H1 (cell line): ENCODE data around the gene CNOT9. TPM values are rescaled to one million over a fixed set of nuclear protein-coding genes. Genes with fewer than 3 reads are reported as not detected.

ENCODE experiments used
- CTCF ChIA-PET: fragments of 300-600 bp; sonication (Branson Sonifier 250); formaldehyde crosslinking; loops from one replicate; lab custom pipeline; 2021; ENCODE audit not compliant: partially characterized antibody; lab: Charles Lee
- POLR2A ChIA-PET: fragments of 300-600 bp; sonication (Branson Sonifier 250); formaldehyde crosslinking; loops from one replicate; lab custom pipeline; 2021; ENCODE audit warnings: inconsistent platforms; ENCODE audit not compliant: partially characterized antibody; lab: Charles Lee
- DNase-seq, 2 experiments: peaks; one replicate each; pipeline versions ENCODE4 v3.0.0 to v3.0.0-alpha.2; 2010 to 2022; ENCODE audit warnings: low spot score in 2 of 2, low read depth in 1 of 2, mixed read lengths in 1 of 2
- FAIRE-seq: peaks from 2 replicates; lab custom pipeline; 2011; peaks lifted over from hg19 to GRCh38; lab: Jason Lieb, UNC
- H2AFZ ChIP-seq: 2 replicates; pipeline ENCODE4 v1.8.1; 2012; ENCODE audit warnings: low read length, inconsistent platforms
- H2AK5ac ChIP-seq: 2 replicates; pipeline ENCODE4 v1.6.1; 2013; ENCODE audit warnings: low read depth, low read length
- H2BK120ac ChIP-seq: replicated peaks from 2 replicates; pipeline ENCODE3; 2013; ENCODE audit warnings: low read depth, low read length, inconsistent platforms
- H2BK12ac ChIP-seq: 2 replicates; pipeline ENCODE4 v1.6.1; 2013; ENCODE audit warnings: low read depth, low read length
- H2BK15ac ChIP-seq: 2 replicates; pipeline ENCODE4 v1.6.1; 2013; ENCODE audit warnings: low read length
- H2BK20ac ChIP-seq: 2 replicates; pipeline ENCODE4 v1.6.1; 2013; ENCODE audit warnings: low read length
- H2BK5ac ChIP-seq: 2 replicates; pipeline ENCODE4 v1.6.1; 2013; ENCODE audit warnings: low read depth, low read length
- H3K14ac ChIP-seq: 2 replicates; pipeline ENCODE4 v1.6.1; 2013; ENCODE audit warnings: inconsistent platforms; ENCODE audit not compliant: insufficient read length
- H3K18ac ChIP-seq: 2 replicates; pipeline ENCODE4 v1.6.1; 2013; ENCODE audit warnings: low read length; ENCODE audit errors: extremely low read depth
- H3K23ac ChIP-seq: 2 replicates; pipeline ENCODE4 v1.6.1; 2013; ENCODE audit warnings: inconsistent platforms; ENCODE audit not compliant: insufficient read length
- H3K23me2 ChIP-seq: 2 replicates; pipeline ENCODE4 v1.6.1; 2013; ENCODE audit warnings: low read depth, low read length
- H3K27ac ChIP-seq: 2 replicates; pipeline ENCODE4 v1.6.1; 2011; ENCODE audit warnings: low read depth, low read length, inconsistent platforms
- H3K27me3 ChIP-seq, 4 experiments: replicated peaks in 1 of 4; 1 replicate in 1 of 4; 2 replicates in 3 of 4; pipeline versions ENCODE4 v1.6.1 to v1.8.1; 2011 to 2013; ENCODE audit warnings: low read length in 3 of 4, mild to moderate bottlenecking in 3 of 4, inconsistent platforms in 2 of 4, mixed read lengths in 2 of 4, moderate library complexity in 1 of 4; ENCODE audit not compliant: control insufficient read depth in 3 of 4, insufficient read depth in 3 of 4; ENCODE audit errors: extremely low read depth in 1 of 4
- H3K36me3 ChIP-seq, 4 experiments: 2 replicates each; pipeline versions ENCODE4 v1.6.1 to v1.8.1; 2011 to 2013; ENCODE audit warnings: mild to moderate bottlenecking in 4 of 4, low read length in 3 of 4, moderate library complexity in 2 of 4, control low read depth in 1 of 4, inconsistent platforms in 1 of 4; ENCODE audit not compliant: insufficient read depth in 4 of 4, control insufficient read depth in 2 of 4
- H3K4ac ChIP-seq: replicated peaks from 2 replicates; pipeline ENCODE3; 2013; ENCODE audit warnings: low read length, low read depth, mixed read lengths, inconsistent platforms; ENCODE audit not compliant: insufficient read length
- H3K4me1 ChIP-seq, 4 experiments: replicated peaks in 1 of 4; 1 replicate in 1 of 4; 2 replicates in 3 of 4; pipeline versions ENCODE4 v1.6.1 to v1.8.1; 2011 to 2013; ENCODE audit warnings: low read length in 3 of 4, inconsistent platforms in 2 of 4, mixed read lengths in 1 of 4; ENCODE audit not compliant: insufficient read depth in 4 of 4, control insufficient read depth in 3 of 4
- H3K4me2 ChIP-seq, 2 experiments: 2 replicates each; pipeline versions ENCODE4 v1.6.1 to v1.8.1; 2011 to 2013; ENCODE audit warnings: low read depth in 2 of 2, low read length in 2 of 2, control low read depth in 1 of 2, inconsistent platforms in 1 of 2, mild to moderate bottlenecking in 1 of 2; ENCODE audit not compliant: insufficient read depth in 1 of 2
- H3K4me3 ChIP-seq, 4 experiments: fragments of 200-600, 300-600 bp in 1 of 4; sonication (generic), shearing (Covaris generic), sonication (Bioruptor Twin) in 1 of 4; 2 replicates each; pipeline versions ENCODE4 v1.5.1 to v1.8.1; 2011 to 2016; ENCODE audit warnings: low read length in 4 of 4, low read depth in 3 of 4, control low read depth in 2 of 4, inconsistent platforms in 2 of 4, mild to moderate bottlenecking in 2 of 4, mixed read lengths in 1 of 4, moderate library complexity in 1 of 4; ENCODE audit not compliant: insufficient read depth in 2 of 4; ENCODE audit errors: extremely low read depth in 1 of 4
- H3K56ac ChIP-seq: replicated peaks from 2 replicates; pipeline ENCODE3; 2013; ENCODE audit warnings: low read depth, mild to moderate bottlenecking, mixed read lengths, low read length, inconsistent platforms; ENCODE audit not compliant: insufficient read length
- H3K79me1 ChIP-seq: 2 replicates; pipeline ENCODE4 v1.6.1; 2013; ENCODE audit warnings: low read depth, low read length, control low read depth
- H3K79me2 ChIP-seq, 2 experiments: 2 replicates each; pipeline versions ENCODE4 v1.6.1 to v1.8.1; 2012 to 2013; ENCODE audit warnings: low read length in 2 of 2, mild to moderate bottlenecking in 2 of 2, inconsistent platforms in 1 of 2; ENCODE audit not compliant: insufficient read depth in 2 of 2, control insufficient read depth in 1 of 2
- H3K9ac ChIP-seq, 4 experiments: replicated peaks in 1 of 4; 1 replicate in 1 of 4; 2 replicates in 3 of 4; pipeline versions ENCODE4 v1.6.1 to v1.8.1; 2011 to 2013; ENCODE audit warnings: low read depth in 3 of 4, low read length in 3 of 4, control low read depth in 2 of 4, mild to moderate bottlenecking in 2 of 4, moderate library complexity in 2 of 4, inconsistent platforms in 1 of 4; ENCODE audit errors: extremely low read depth in 1 of 4
- H3K9me3 ChIP-seq, 2 experiments: 2 replicates each; pipeline versions ENCODE4 v1.6.1 to v1.8.1; 2012 to 2013; ENCODE audit warnings: mild to moderate bottlenecking in 2 of 2, moderate library complexity in 2 of 2, control low read depth in 1 of 2, inconsistent platforms in 1 of 2, low read depth in 1 of 2, low read length in 1 of 2, mixed read lengths in 1 of 2; ENCODE audit not compliant: insufficient read depth in 2 of 2
- H4K20me1 ChIP-seq, 2 experiments: replicated peaks in 1 of 2; 2 replicates each; pipeline versions ENCODE3 to v1.8.1; 2011 to 2013; ENCODE audit warnings: inconsistent platforms in 2 of 2, low read length in 2 of 2, mild to moderate bottlenecking in 1 of 2; ENCODE audit not compliant: insufficient read depth in 2 of 2, control insufficient read depth in 1 of 2
- H4K5ac ChIP-seq: 2 replicates; pipeline ENCODE4 v1.6.1; 2013; ENCODE audit warnings: low read length, low read depth, mixed read lengths, inconsistent platforms; ENCODE audit not compliant: insufficient read length
- H4K8ac ChIP-seq: 2 replicates; pipeline ENCODE4 v1.8.0; 2013; ENCODE audit warnings: mild to moderate bottlenecking, moderate library complexity, low read length, inconsistent platforms; ENCODE audit not compliant: insufficient read depth; ENCODE audit errors: extremely low read depth
- H4K91ac ChIP-seq: replicated peaks from 2 replicates; pipeline ENCODE3; 2013; ENCODE audit warnings: low read length, mixed read lengths, inconsistent platforms; ENCODE audit not compliant: insufficient read length
- ATF3 ChIP-seq: IDR thresholded peaks from 2 replicates; pipeline ENCODE4 v1.6.1; 2011; ENCODE audit warnings: low read depth, mild to moderate bottlenecking, low read length; ENCODE audit not compliant: insufficient read depth
- CEBPB ChIP-seq: IDR thresholded peaks from 2 replicates; pipeline ENCODE4 v1.6.1; 2012; ENCODE audit warnings: low read depth, low read length
- GTF2F1 ChIP-seq: IDR thresholded peaks from 2 replicates; pipeline ENCODE4 v1.6.1; 2012; ENCODE audit warnings: low read depth, low read length, improper control_type of control experiment, borderline replicate concordance
- JUN ChIP-seq: IDR thresholded peaks from 2 replicates; pipeline ENCODE4 v1.6.1; 2011; ENCODE audit warnings: low read depth, mild to moderate bottlenecking, improper control_type of control experiment, low read length
- MAX ChIP-seq: IDR thresholded peaks from 2 replicates; pipeline ENCODE4 v1.6.1; 2012; ENCODE audit warnings: inconsistent platforms
- NRF1 ChIP-seq: IDR thresholded peaks from 2 replicates; pipeline ENCODE4 v1.6.1; 2011; ENCODE audit warnings: mild to moderate bottlenecking, low read depth, low read length, improper control_type of control experiment
- POLR2AphosphoS5 ChIP-seq: IDR thresholded peaks from 2 replicates; pipeline ENCODE4 v1.6.1; 2011; ENCODE audit warnings: low read depth, low read length
- RNF2 ChIP-seq: fragments of 200-900, 300-1000 bp; sonication (generic); IDR thresholded peaks from 2 replicates; pipeline ENCODE4 v1.7.1; 2016; ENCODE audit warnings: borderline replicate concordance, low read depth, mild to moderate bottlenecking, antibody characterized with exemption, low read length; ENCODE audit not compliant: poor library complexity, severe bottlenecking; ENCODE audit errors: missing control alignments
- TAF1 ChIP-seq: IDR thresholded peaks from 2 replicates; pipeline ENCODE4 v1.6.1; 2011; ENCODE audit warnings: mild to moderate bottlenecking, low read depth, low read length
- TBP ChIP-seq: IDR thresholded peaks from 2 replicates; pipeline ENCODE4 v1.6.1; 2011; ENCODE audit warnings: low read depth, low read length, improper control_type of control experiment
- polyA plus RNA-seq, 7 experiments: library from polyadenylated mRNA; depleted of rRNA in 3 of 7; stranded (reverse) in 5 of 7; unstranded in 2 of 7; fragments of >200 nt in 5 of 7; fragments of 200-250 nt in 2 of 7; gene quantifications; 1 replicate in 5 of 7; 2 replicates in 1 of 7; 4 replicates in 1 of 7; pipeline versions ENCODE4 v1.2.1 to v1.2.3, GENCODE V29; 2011 to 2013; ENCODE audit warnings: missing spikeins in 2 of 7, mixed read lengths in 2 of 7
- total RNA-seq: library from RNA; stranded (reverse); fragmentation: NEBNext Ultra II Directional; extraction: Animal tissue kit (Norgen Biotek cat#: 25700); gene quantifications from 2 replicates; pipeline ENCODE4 v1.2.1, GENCODE V29; 2021

CNOT9 gene
- total and polyA plus RNA-seq, 2 of the 8 experiments (the other 6 are each of a cell fraction or from before 2014, with no cell fraction given) = 79.3 to 81.2 TPM

DNA sequence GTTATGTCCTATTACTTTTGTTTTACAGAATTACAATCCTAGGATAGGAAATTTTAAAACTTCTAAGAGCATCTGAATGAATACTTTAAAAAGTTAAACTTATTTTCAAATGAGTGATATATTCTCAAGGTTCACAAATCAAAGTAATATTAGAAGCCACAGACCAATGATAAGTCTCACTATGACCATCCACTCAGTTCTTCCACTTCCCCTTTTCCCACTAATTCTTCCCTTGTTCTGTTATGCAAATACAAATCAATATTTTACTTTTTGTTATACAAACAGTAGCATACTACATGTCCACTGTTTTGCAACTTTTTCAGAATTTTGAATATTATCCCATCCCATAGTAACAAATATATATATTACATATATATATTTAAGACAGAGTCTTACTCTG, 20.7 kb upstream of the CNOT9 start:
- peaks cover 0 to 2% of the 10 kb centered on the region in 2 experiments for H4K20me1 ChIP-seq
- FAIRE-seq (no peak), DNase-seq (no peak)
- no peaks in the 10 kb centered on the region for H3K4me1 ChIP-seq
- H3K14ac ChIP-seq = no peak overlapping the region
- no peak overlapping the region for H2BK12ac ChIP-seq
- H3K36me3 ChIP-seq = peaks cover 17 to 80% (median 46%) of the 10 kb centered on the region in 4 experiments
- POLR2A ChIA-PET = interaction anchor here (1.2 kb wide), 1 partner anchor 11 kb away, joined by 3 read pairs; no protein-coding TSS in a partner anchor
- H4K8ac ChIP-seq = no peak overlapping the region
- TF ChIP-seq ATF3 = no peak
- no peak for TF ChIP-seq TBP
- TF ChIP-seq RNF2 = no peak
- TF ChIP-seq CEBPB = no peak
- TF ChIP-seq JUN = no peak
- no peak for TF ChIP-seq MAX
- TF ChIP-seq GTF2F1 = no peak
- no peak for TF ChIP-seq TAF1
- no peak for TF ChIP-seq NRF1
- TF ChIP-seq POLR2AphosphoS5 = no peak
- TF ChIP-seq, all 59 proteins: peak for 0
- H2AK5ac ChIP-seq = no peak overlapping the region
- H3K27ac ChIP-seq = no peak overlapping the region
- no peaks in the 10 kb centered on the region for H3K79me1 ChIP-seq
- H2AFZ ChIP-seq = no peak overlapping the region
- no peaks in the 10 kb centered on the region for H3K23me2 ChIP-seq
- H3K79me2 ChIP-seq = no peaks in the 10 kb centered on the region
- no peak overlapping the region for H2BK20ac ChIP-seq
- no peak overlapping the region for H4K91ac ChIP-seq
- no peak overlapping the region for H2BK5ac ChIP-seq
- H3K4ac ChIP-seq = no peak overlapping the region
- CTCF ChIA-PET = interaction anchor here (0.9 to 1.2 kb wide), 2 partner anchors 11 to 60 kb away, joined by 3 to 4 read pairs; partner anchors contain the start of gene PLCD4
- peaks cover 0 to 1% (median 0%) of the 10 kb centered on the region in 4 experiments; a peak in 1 of 7 replicates for H3K27me3 ChIP-seq
- H2BK120ac ChIP-seq = no peak overlapping the region
- no peak overlapping the region for H3K4me3 ChIP-seq
- no peak overlapping the region for H2BK15ac ChIP-seq
- H3K18ac ChIP-seq = no peak overlapping the region
- H3K4me2 ChIP-seq = no peak overlapping the region
- no peaks in the 10 kb centered on the region for H3K9me3 ChIP-seq
- no peak overlapping the region for H3K9ac ChIP-seq
- no peak overlapping the region for H3K56ac ChIP-seq
- H3K23ac ChIP-seq = no peak overlapping the region
- no peak overlapping the region for H4K5ac ChIP-seq
